Measurements from ENCODE around the gene PRDM11.

PRDM11 gene

DNA sequence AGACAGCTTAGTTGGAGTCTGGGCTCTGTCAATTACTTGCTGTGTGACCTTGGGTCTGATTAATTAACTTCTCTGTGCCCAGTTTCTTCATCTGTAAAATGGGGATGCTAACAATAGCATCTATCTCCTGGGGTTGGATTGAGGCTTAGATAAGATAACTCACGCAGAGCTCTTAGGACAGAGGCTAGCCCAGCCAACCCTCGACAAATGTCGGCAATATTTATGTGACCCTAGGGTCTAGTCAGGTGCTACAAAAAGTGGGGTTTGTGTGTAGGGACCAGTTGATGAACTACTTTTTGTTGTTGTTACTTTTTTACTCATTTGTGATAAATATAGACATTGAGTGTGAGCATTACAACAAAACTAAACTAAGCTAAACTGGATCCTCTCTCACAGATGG, 117.3 kb downstream of the PRDM11 start:
- Histone ChIP-seq H3K4me1 (no peaks in the 10 kb centered on the region), H3K9ac (no peak overlapping the region), H3K36me3 (ENCODE audit: control insufficient read depth, insufficient read depth, low read length) (no peaks in the 10 kb centered on the region), H2AFZ (no peak overlapping the region), H3K27ac (no peak overlapping the region), H3K79me2 (no peaks in the 10 kb centered on the region), H3K4me3 (ENCODE audit: low read depth, low read length) (no peak overlapping the region), H3K9me3 (ENCODE audit: control insufficient read depth, low read length) (no peaks in the 10 kb centered on the region), H3K27me3 (ENCODE audit: control insufficient read depth, insufficient read depth, low read length) (no peaks in the 10 kb centered on the region), H3K4me2 (ENCODE audit: low read length) (no peak overlapping the region)
- TF ChIP-seq, protein P1, sequence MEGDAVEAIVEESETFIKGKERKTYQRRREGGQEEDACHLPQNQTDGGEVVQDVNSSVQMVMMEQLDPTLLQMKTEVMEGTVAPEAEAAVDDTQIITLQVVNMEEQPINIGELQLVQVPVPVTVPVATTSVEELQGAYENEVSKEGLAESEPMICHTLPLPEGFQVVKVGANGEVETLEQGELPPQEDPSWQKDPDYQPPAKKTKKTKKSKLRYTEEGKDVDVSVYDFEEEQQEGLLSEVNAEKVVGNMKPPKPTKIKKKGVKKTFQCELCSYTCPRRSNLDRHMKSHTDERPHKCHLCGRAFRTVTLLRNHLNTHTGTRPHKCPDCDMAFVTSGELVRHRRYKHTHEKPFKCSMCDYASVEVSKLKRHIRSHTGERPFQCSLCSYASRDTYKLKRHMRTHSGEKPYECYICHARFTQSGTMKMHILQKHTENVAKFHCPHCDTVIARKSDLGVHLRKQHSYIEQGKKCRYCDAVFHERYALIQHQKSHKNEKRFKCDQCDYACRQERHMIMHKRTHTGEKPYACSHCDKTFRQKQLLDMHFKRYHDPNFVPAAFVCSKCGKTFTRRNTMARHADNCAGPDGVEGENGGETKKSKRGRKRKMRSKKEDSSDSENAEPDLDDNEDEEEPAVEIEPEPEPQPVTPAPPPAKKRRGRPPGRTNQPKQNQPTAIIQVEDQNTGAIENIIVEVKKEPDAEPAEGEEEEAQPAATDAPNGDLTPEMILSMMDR (IDR thresholded peaks at IDR 0.05), result no peak

DNA sequence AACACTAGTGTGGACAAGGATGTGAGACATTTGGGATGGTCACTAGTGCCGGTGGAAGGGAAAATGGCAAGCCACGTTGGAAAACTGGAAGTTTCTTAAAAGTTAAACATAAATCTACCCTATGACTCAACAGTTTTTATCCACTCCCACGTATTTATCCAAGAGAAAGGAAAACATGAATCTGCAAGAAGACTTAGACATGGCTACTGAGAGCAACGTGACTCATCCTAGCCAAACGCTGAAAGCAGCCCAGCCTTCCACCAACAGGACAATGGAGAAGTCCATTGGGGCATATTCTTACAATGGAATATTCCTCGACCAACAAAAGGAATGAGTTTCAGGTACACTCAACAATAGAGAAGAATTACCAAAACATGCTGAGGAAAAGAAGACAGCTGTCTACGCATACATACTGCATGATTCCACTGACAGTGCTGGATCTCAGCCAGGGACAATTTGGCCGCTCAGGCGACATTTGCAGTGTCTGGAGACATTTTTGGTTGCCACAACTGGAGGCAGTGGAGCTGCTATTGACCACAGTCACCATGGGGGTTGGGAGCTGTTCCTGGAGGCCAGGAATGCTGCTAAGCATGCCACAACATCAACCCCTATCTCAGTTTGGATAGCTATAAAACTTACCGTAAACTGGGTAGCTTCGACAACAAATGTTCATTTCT, 118.5 kb downstream of the PRDM11 start:
- Histone ChIP-seq H3K27me3 (ENCODE audit: control insufficient read depth, insufficient read depth, low read length) (no peaks in the 10 kb centered on the region), H3K9me3 (ENCODE audit: control insufficient read depth, low read length) (no peaks in the 10 kb centered on the region), H3K4me1 (no peaks in the 10 kb centered on the region), H3K27ac (no peak overlapping the region), H3K4me2 (ENCODE audit: low read length) (no peak overlapping the region), H3K36me3 (ENCODE audit: control insufficient read depth, insufficient read depth, low read length) (no peaks in the 10 kb centered on the region), H3K4me3 (ENCODE audit: low read depth, low read length) (no peak overlapping the region), H3K9ac (no peak overlapping the region), H3K79me2 (no peaks in the 10 kb centered on the region), H2AFZ (no peak overlapping the region)
- TF ChIP-seq, protein P1 (IDR thresholded peaks at IDR 0.05), result no peak

DNA sequence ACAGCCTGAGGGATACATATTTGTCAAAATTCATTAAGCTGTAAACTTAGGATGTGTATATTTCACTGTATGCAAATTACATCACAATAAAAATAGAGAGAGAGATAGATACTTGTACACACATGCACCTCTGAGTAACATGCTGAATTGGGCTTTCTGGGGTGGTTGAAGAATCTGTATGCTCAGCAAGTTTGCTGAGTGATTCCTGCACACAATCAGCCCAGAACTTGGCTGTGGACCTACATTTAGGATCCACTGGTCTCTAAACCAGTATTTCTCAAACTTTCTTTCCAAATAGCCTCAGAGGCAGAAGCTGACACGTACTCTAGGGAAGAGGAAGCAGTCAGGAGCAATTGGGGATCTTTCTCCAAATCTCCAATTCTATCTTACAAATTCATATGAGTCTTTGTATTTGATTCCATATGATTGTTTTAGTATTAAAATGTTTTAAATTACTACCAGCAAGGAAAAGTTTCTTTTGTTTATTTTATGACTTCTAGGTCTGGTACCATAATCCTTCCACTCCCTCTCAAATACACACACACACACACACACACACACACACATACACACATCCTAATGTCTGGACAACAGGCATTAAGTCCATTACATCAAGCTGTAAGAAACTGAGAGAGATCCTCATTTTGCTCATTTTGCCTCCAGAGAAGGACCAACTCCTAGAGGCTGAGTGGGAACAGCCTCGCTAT, 119.7 kb downstream of the PRDM11 start:
- no peaks in the 10 kb centered on the region for H3K36me3 ChIP-seq (ENCODE audit: control insufficient read depth, insufficient read depth, low read length)
- no peak overlapping the region for H3K4me2 ChIP-seq (ENCODE audit: low read length)
- no peaks in the 10 kb centered on the region for H3K27me3 ChIP-seq (ENCODE audit: control insufficient read depth, insufficient read depth, low read length)
- no peak overlapping the region for H3K4me3 ChIP-seq (ENCODE audit: low read depth, low read length)
- H3K27ac ChIP-seq, result no peak overlapping the region
- no peak overlapping the region for H3K9ac ChIP-seq
- H3K79me2 ChIP-seq, result no peaks in the 10 kb centered on the region
- H3K9me3 ChIP-seq (ENCODE audit: control insufficient read depth, low read length), result no peaks in the 10 kb centered on the region
- no peak overlapping the region for H2AFZ ChIP-seq
- TF ChIP-seq, protein P1 (IDR thresholded peaks at IDR 0.05), result no peak
- H3K4me1 ChIP-seq, result no peaks in the 10 kb centered on the region

DNA sequence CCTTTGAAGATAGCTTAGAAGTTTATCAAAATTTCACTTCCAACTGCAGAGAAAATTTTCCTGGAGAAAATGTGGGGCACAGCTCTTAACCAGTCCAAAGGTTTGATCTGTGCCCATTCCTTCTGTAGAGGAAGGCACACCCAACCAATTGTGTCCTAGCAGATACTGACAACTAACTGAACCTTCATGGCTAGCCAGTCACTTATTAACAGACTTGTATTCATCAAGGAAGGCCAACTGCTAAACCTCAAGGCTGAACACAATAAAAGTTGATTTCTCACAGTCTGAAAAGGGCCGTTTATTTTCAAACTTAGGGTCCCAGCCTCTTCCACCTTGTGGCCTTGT, 120.2 kb downstream of the PRDM11 start:
- Histone ChIP-seq H3K9me3 (ENCODE audit: control insufficient read depth, low read length) (no peaks in the 10 kb centered on the region), H3K4me1 (no peaks in the 10 kb centered on the region), H3K36me3 (ENCODE audit: control insufficient read depth, insufficient read depth, low read length) (no peaks in the 10 kb centered on the region), H3K79me2 (no peaks in the 10 kb centered on the region), H3K9ac (no peak overlapping the region), H3K27ac (no peak overlapping the region), H3K4me3 (ENCODE audit: low read depth, low read length) (no peak overlapping the region), H3K4me2 (ENCODE audit: low read length) (no peak overlapping the region), H2AFZ (no peak overlapping the region), H3K27me3 (ENCODE audit: control insufficient read depth, insufficient read depth, low read length) (no peaks in the 10 kb centered on the region)
- TF ChIP-seq, protein P1 (IDR thresholded peaks at IDR 0.05), result no peak

DNA sequence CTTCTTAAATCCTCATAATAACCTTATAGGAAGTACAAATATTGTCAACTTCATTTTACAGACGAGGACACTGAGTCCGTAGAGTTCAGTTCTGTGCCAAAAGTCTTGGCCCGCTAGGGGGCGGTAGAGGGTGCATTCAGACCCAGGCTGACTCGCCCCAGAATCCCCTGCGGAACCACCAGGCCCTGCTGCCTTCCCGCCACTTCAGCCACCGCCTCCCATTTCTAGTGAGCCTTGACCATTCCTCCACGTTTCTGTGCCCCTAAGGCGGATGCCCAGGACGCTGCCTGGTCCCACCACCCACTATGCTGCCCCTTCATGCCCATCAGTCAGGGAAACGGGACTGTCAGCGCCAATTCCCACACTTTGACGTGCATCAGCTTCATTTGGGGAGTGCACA, 120.6 kb downstream of the PRDM11 start:
- H3K79me2 ChIP-seq, result no peaks in the 10 kb centered on the region
- H3K27ac ChIP-seq, result no peak overlapping the region
- no peak overlapping the region for H3K4me3 ChIP-seq (ENCODE audit: low read depth, low read length)
- TF ChIP-seq, protein P1 (IDR thresholded peaks at IDR 0.05), result no peak
- no peaks in the 10 kb centered on the region for H3K4me1 ChIP-seq
- no peaks in the 10 kb centered on the region for H3K27me3 ChIP-seq (ENCODE audit: control insufficient read depth, insufficient read depth, low read length)
- H3K4me2 ChIP-seq (ENCODE audit: low read length), result no peak overlapping the region
- no peaks in the 10 kb centered on the region for H3K36me3 ChIP-seq (ENCODE audit: control insufficient read depth, insufficient read depth, low read length)
- H2AFZ ChIP-seq, result no peak overlapping the region
- no peak overlapping the region for H3K9ac ChIP-seq
- no peaks in the 10 kb centered on the region for H3K9me3 ChIP-seq (ENCODE audit: control insufficient read depth, low read length)

Measured in parathyroid adenoma (tissue), 2 donors.